Endothelial cell (in vitro differentiated cells): ENCODE measurements around the gene PRSS56. TPM values are rescaled to one million over a fixed set of nuclear protein-coding genes. Genes with fewer than 3 reads are reported as not detected.

Source experiments
- DNase-seq: peaks from one replicate; pipeline ENCODE4 v3.0.0; 2021; ENCODE audit warnings: low spot score
- H3K27ac Mint-ChIP-seq: one replicate; pipeline ENCODE4 v1.8.0; 2021; ENCODE audit warnings: mixed read lengths, inconsistent platforms; ENCODE audit not compliant: unreplicated experiment
- H3K27me3 Mint-ChIP-seq: one replicate; pipeline ENCODE4 v1.8.0; 2021; ENCODE audit warnings: mild to moderate bottlenecking, moderate library complexity, mixed read lengths, inconsistent platforms; ENCODE audit not compliant: unreplicated experiment
- H3K36me3 Mint-ChIP-seq: one replicate; pipeline ENCODE4 v1.8.0; 2021; ENCODE audit warnings: mild to moderate bottlenecking, low read depth, mixed read lengths, inconsistent platforms; ENCODE audit not compliant: unreplicated experiment
- H3K4me1 Mint-ChIP-seq: one replicate; pipeline ENCODE4 v1.8.0; 2021; ENCODE audit warnings: mild to moderate bottlenecking, mixed read lengths, inconsistent platforms; ENCODE audit not compliant: unreplicated experiment
- H3K4me3 Mint-ChIP-seq: one replicate; pipeline ENCODE4 v1.8.0; 2021; ENCODE audit warnings: mild to moderate bottlenecking, mixed read lengths, inconsistent platforms; ENCODE audit not compliant: unreplicated experiment
- H3K9me3 Mint-ChIP-seq: one replicate; pipeline ENCODE4 v1.8.0; 2021; ENCODE audit warnings: mixed read lengths, inconsistent platforms; ENCODE audit not compliant: unreplicated experiment
- long read RNA-seq: library from polyadenylated mRNA; unstranded; transcript quantifications from one replicate; pipeline ENCODE4 v2.0.0, GENCODE V29; 2020; ENCODE audit not compliant: unreplicated experiment
- total RNA-seq: library from RNA; stranded (reverse); fragmentation: NEBNext Ultra II Directional; extraction: Animal tissue kit (Norgen Biotek cat#: 25700); gene quantifications from one replicate; pipeline ENCODE4 v1.2.1, GENCODE V29; 2021; ENCODE audit not compliant: unreplicated experiment
- TF ChIP-seq, protein P1 (sequence below): fragments of 200-600 bp; sonication (generic); IDR thresholded peaks from one replicate; pipeline ENCODE4 v1.5.0; 2021; ENCODE audit warnings: antibody characterized with exemption; ENCODE audit not compliant: unreplicated experiment

PRSS56 gene
- total RNA-seq = not detected
- long read RNA-seq = 0 reads

DNA sequence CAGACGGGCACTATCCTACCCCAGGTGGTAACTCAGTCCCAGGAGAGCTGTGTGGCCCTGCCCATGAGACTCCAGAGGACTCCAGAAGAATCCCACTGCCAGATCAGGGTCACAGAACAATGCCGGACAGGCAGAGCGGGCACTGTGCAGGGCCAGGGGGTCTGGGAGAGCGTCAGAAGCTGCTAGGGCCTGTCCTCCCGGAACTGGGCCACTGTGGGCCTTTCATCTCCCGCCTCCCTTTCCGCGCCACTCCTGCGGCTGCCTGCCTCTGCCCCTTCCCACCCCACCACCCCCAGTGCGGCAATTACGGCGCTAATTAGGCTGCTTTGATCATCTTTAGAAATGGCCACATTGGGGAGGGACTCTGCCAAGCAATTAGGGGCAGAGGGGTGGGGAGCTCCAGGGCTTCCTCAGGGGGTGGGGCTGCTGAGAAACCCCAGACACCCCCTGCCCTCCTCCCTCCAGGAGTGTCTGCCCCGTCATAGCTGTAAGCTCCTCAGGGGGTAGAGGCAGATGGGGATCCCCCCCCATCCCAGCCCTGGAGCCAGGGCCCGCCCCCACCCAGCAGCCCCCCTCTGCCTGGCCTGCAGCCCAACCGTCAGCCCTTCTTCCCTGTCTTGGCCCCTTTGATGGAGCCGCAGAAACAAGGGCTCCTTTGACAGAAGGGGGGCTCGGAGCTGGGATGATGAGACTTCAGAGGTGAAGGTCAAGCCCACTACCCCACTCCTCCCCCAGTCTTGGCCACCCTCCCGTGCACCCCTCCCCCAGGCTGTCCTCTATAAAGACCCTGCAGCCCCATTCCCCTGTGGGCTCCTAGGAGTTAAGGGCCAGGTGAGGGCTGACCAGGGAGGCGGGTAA is at the start of gene PRSS56:
Gene PRSS56 (plus strand): TSS at position 808 of the 858 bp plus-strand sequence. CDS start 211 bp downstream, outside the sequence.
- Mint-ChIP-seq H3K36me3 (no peaks in the 10 kb centered on the region), H3K4me1 (peaks cover 2% of the 10 kb centered on the region), H3K4me3 (no peak within 1 kb of the TSS), H3K9me3 (no peaks in the 10 kb centered on the region), H3K27ac (no peak within 1 kb of the TSS), H3K27me3 (peaks cover 9% of the 10 kb centered on the region)
- DNase-seq = no peak
- TF ChIP-seq, protein P1, sequence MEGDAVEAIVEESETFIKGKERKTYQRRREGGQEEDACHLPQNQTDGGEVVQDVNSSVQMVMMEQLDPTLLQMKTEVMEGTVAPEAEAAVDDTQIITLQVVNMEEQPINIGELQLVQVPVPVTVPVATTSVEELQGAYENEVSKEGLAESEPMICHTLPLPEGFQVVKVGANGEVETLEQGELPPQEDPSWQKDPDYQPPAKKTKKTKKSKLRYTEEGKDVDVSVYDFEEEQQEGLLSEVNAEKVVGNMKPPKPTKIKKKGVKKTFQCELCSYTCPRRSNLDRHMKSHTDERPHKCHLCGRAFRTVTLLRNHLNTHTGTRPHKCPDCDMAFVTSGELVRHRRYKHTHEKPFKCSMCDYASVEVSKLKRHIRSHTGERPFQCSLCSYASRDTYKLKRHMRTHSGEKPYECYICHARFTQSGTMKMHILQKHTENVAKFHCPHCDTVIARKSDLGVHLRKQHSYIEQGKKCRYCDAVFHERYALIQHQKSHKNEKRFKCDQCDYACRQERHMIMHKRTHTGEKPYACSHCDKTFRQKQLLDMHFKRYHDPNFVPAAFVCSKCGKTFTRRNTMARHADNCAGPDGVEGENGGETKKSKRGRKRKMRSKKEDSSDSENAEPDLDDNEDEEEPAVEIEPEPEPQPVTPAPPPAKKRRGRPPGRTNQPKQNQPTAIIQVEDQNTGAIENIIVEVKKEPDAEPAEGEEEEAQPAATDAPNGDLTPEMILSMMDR = no peak

DNA sequence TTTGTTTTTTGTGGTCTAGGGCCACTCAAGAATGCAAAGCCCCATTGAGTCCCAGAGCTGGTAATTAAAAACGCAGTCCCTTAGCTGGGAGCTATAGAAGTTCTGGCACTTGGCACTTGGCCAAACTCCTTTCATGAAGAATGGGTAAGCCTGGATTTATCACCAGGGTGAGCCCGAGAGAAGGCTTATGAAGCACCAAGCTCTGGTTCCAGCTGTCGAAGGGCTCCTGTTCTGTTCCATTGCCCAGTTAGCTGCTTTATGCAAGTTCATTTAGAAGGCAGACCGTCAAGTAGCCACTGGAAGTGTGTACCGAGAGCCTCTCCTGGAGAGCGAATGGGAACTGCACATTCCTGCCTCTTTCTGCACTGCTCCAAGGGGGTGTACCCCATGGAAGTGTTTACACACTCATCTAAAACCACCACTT is 46.7 kb upstream of the PRSS56 start:
- Mint-ChIP-seq H3K4me3 (no peak overlapping the region), H3K27me3 (no peaks in the 10 kb centered on the region), H3K4me1 (peaks cover 2% of the 10 kb centered on the region), H3K9me3 (no peaks in the 10 kb centered on the region), H3K36me3 (no peaks in the 10 kb centered on the region), H3K27ac (no peak overlapping the region)
- DNase-seq = no peak
- TF ChIP-seq, protein P1 = no peak

DNA sequence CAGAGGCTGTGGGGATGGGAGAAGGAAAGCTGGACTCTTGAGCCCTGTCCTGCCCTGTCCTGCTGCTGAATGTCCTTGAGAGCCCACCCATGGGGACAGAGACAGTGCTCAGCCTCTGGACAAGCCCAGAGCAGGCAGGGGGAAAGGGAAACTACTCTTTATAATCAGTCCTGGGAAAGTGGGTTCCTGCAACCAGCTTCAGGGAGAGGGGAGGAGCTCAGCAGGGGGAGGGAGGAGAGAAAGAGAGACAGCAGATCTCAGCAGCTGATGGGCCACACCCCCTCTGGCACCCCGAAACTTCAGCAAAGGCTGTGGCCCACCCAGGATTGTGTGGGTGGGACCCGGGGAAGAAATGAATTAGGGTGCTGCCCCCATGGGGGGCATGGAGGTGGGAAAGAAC is 44.1 kb upstream of the PRSS56 start:
- no peaks in the 10 kb centered on the region for H3K36me3 Mint-ChIP-seq
- H3K27ac Mint-ChIP-seq = no peak overlapping the region
- H3K4me1 Mint-ChIP-seq = peaks cover 2% of the 10 kb centered on the region
- H3K27me3 Mint-ChIP-seq = peaks cover 2% of the 10 kb centered on the region
- no peak for DNase-seq
- no peak overlapping the region for H3K4me3 Mint-ChIP-seq
- TF ChIP-seq, protein P1 = no peak
- no peaks in the 10 kb centered on the region for H3K9me3 Mint-ChIP-seq

DNA sequence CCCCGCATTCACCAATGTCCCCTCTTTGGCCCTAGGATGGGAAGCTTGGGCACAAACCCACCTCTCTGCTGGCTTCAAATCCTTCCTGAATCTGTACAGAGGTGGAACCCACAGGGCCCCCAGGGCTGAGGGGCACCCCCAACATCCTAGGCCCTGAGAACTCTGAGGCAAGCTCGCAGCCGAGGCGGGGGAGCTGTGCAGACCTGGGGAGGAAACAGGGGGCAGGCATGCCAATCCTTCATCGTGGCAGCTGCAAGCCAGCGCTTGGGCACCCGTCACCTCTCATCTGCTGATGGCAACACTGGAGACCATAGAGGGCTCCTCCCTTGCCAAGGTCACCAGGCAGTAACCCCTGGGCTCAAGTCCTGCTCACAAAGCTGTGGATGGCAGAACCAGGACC is 43.4 kb upstream of the PRSS56 start:
- H3K36me3 Mint-ChIP-seq = no peaks in the 10 kb centered on the region
- TF ChIP-seq, protein P1 = no peak
- no peak for DNase-seq
- peaks cover 2% of the 10 kb centered on the region for H3K27me3 Mint-ChIP-seq
- peaks cover 2% of the 10 kb centered on the region for H3K4me1 Mint-ChIP-seq
- H3K9me3 Mint-ChIP-seq = no peaks in the 10 kb centered on the region
- no peak overlapping the region for H3K4me3 Mint-ChIP-seq
- H3K27ac Mint-ChIP-seq = no peak overlapping the region

DNA sequence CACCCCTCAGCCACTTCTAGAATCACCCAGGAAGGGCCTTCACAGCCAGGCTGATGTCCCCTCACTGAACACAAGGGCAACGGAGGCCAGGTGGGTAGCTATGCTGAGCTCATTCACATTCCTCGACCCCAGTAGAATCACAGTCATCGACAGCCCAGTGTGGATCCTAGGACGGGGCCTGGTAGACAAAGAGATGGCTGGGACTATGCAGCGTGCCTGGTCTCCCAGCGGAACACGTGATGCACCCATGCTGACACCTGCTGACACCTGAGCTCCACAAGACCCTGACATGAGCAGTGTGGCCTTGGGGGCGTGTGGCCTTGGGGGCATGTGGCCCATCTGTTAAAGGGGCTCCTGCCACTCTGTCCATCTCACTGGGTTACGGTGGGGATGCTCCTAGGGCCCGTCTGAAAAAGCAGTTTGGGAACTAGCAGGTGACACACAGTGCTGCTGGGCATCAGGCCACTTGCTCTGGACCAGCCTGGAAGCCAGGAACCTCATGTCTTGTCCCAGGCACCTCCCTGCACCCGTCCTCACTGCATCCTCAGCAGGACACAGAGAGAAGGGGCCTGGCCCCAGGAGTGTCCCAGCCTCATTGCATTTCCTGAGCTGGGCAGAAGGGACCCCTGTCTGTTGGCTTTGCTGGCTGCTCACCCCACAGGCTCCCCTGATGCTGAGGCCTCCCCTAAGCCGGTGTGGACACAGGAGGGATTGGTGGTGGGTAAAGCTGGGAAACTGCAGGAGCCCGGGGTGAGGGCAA is 42.3 kb upstream of the PRSS56 start:
- Mint-ChIP-seq H3K27ac (no peak overlapping the region), H3K4me1 (peaks cover 2% of the 10 kb centered on the region), H3K4me3 (no peak overlapping the region), H3K36me3 (no peaks in the 10 kb centered on the region), H3K9me3 (no peaks in the 10 kb centered on the region), H3K27me3 (peaks cover 2% of the 10 kb centered on the region)
- TF ChIP-seq, protein P1 = no peak
- DNase-seq = no peak
